ENCODE data around the gene SLC25A13. TPM values are rescaled to one million over a fixed set of nuclear protein-coding genes. Genes with fewer than 3 reads are reported as not detected.
"Not testable (repeated sequence)": the region's sequence is repeated elsewhere in the genome, so short reads cannot be mapped to it uniquely, and the experiment has no call there.

The SLC25A13 gene
- total and polyA plus RNA-seq, 2 of the 8 experiments (the other 6 are each of a cell fraction or from before 2014, with no cell fraction given): 30.8 to 85.4 TPM

GRCh38 chr7:96297446-96297845, 24.5 kb downstream of the SLC25A13 start:
- H3K79me2 ChIP-seq (ENCODE audit: control insufficient read depth in 1 of 2, insufficient read depth in 2 of 2, low read length in 2 of 2): peaks cover 0 to 39% of the 10 kb centered on the region in 2 experiments; a peak in 3 of 4 replicates
- H3K27ac ChIP-seq (ENCODE audit: low read depth, low read length); H3K23ac ChIP-seq (ENCODE audit: insufficient read length); H2AK5ac ChIP-seq (ENCODE audit: low read depth, low read length); H4K91ac ChIP-seq (replicated peaks; ENCODE audit: insufficient read length, low read length); H3K79me1 ChIP-seq (ENCODE audit: low read depth, low read length); H2AFZ ChIP-seq (ENCODE audit: low read length); H3K4me3 ChIP-seq (ENCODE audit: extremely low read depth in 1 of 4, insufficient read depth in 2 of 4, low read depth in 3 of 4, low read length in 4 of 4); FAIRE-seq; H2BK20ac ChIP-seq (ENCODE audit: low read length); H3K18ac ChIP-seq (ENCODE audit: extremely low read depth, low read length); H3K23me2 ChIP-seq (ENCODE audit: low read depth, low read length); H3K27me3 ChIP-seq (replicated peaks in 1 of 4; ENCODE audit: control insufficient read depth in 3 of 4, extremely low read depth in 1 of 4, insufficient read depth in 3 of 4, low read length in 3 of 4); H3K4me2 ChIP-seq (ENCODE audit: insufficient read depth in 1 of 2, low read depth in 2 of 2, low read length in 2 of 2); H3K9me3 ChIP-seq (ENCODE audit: insufficient read depth in 2 of 2, low read depth in 1 of 2, low read length in 1 of 2); H4K20me1 ChIP-seq (replicated peaks in 1 of 2; ENCODE audit: control insufficient read depth in 1 of 2, insufficient read depth in 2 of 2, low read length in 2 of 2); H2BK15ac ChIP-seq (ENCODE audit: low read length); H4K5ac ChIP-seq (ENCODE audit: insufficient read length, low read depth, low read length); H4K8ac ChIP-seq (ENCODE audit: extremely low read depth, insufficient read depth, low read length); H2BK12ac ChIP-seq (ENCODE audit: low read depth, low read length); H3K36me3 ChIP-seq (ENCODE audit: control insufficient read depth in 2 of 4, insufficient read depth in 4 of 4, low read length in 3 of 4); H2BK120ac ChIP-seq (replicated peaks; ENCODE audit: low read depth, low read length); H3K14ac ChIP-seq (ENCODE audit: insufficient read length); H3K4me1 ChIP-seq (replicated peaks in 1 of 4; ENCODE audit: control insufficient read depth in 3 of 4, insufficient read depth in 4 of 4, low read length in 3 of 4); DNase-seq (ENCODE audit: low read depth in 1 of 2, low spot score in 2 of 2); H3K9ac ChIP-seq (replicated peaks in 1 of 4; ENCODE audit: extremely low read depth in 1 of 4, low read depth in 3 of 4, low read length in 3 of 4); H2BK5ac ChIP-seq (ENCODE audit: low read depth, low read length); CTCF ChIA-PET (ENCODE audit: partially characterized antibody); H3K56ac ChIP-seq (replicated peaks; ENCODE audit: insufficient read length, low read depth, low read length); H3K4ac ChIP-seq (replicated peaks; ENCODE audit: insufficient read length, low read depth, low read length): not testable (repeated sequence)
- WGBS, 2 experiments (ENCODE audit: extremely low coverage in 1 of 2, insufficient coverage in 1 of 2, insufficient read length in 1 of 2, insufficient replicate concordance in 2 of 2, low coverage in 1 of 2, low lambda C conversion rate in 2 of 2, missing lambda C conversion rate in 1 of 2): 92% methylated on average over 5 of the region's 5 CpGs; no CpG with 5 or more reads in 1 of the 2 experiments
- POLR2A ChIA-PET (ENCODE audit: partially characterized antibody): interaction anchor here (1.4 kb wide), 1 partner anchor 10 kb away, joined by 4 read pairs; no protein-coding TSS in a partner anchor

- H3K79me1 ChIP-seq (ENCODE audit: low read depth, low read length); H2BK120ac ChIP-seq (replicated peaks; ENCODE audit: low read depth, low read length); DNase-seq (ENCODE audit: low read depth in 1 of 2, low spot score in 2 of 2); H4K5ac ChIP-seq (ENCODE audit: insufficient read length, low read depth, low read length); H4K20me1 ChIP-seq (replicated peaks in 1 of 2; ENCODE audit: control insufficient read depth in 1 of 2, insufficient read depth in 2 of 2, low read length in 2 of 2); POLR2A ChIA-PET (ENCODE audit: partially characterized antibody); H3K4me3 ChIP-seq (ENCODE audit: extremely low read depth in 1 of 4, insufficient read depth in 2 of 4, low read depth in 3 of 4, low read length in 4 of 4); H3K4ac ChIP-seq (replicated peaks; ENCODE audit: insufficient read length, low read depth, low read length); H3K27ac ChIP-seq (ENCODE audit: low read depth, low read length); H3K27me3 ChIP-seq (replicated peaks in 1 of 4; ENCODE audit: control insufficient read depth in 3 of 4, extremely low read depth in 1 of 4, insufficient read depth in 3 of 4, low read length in 3 of 4); H3K14ac ChIP-seq (ENCODE audit: insufficient read length); H3K9ac ChIP-seq (replicated peaks in 1 of 4; ENCODE audit: extremely low read depth in 1 of 4, low read depth in 3 of 4, low read length in 3 of 4); FAIRE-seq; H4K91ac ChIP-seq (replicated peaks; ENCODE audit: insufficient read length, low read length); H2BK12ac ChIP-seq (ENCODE audit: low read depth, low read length); H2BK20ac ChIP-seq (ENCODE audit: low read length); H3K36me3 ChIP-seq (ENCODE audit: control insufficient read depth in 2 of 4, insufficient read depth in 4 of 4, low read length in 3 of 4); H3K23me2 ChIP-seq (ENCODE audit: low read depth, low read length); CTCF ChIA-PET (ENCODE audit: partially characterized antibody); H3K23ac ChIP-seq (ENCODE audit: insufficient read length); H2AK5ac ChIP-seq (ENCODE audit: low read depth, low read length); H3K4me1 ChIP-seq (replicated peaks in 1 of 4; ENCODE audit: control insufficient read depth in 3 of 4, insufficient read depth in 4 of 4, low read length in 3 of 4); H3K9me3 ChIP-seq (ENCODE audit: insufficient read depth in 2 of 2, low read depth in 1 of 2, low read length in 1 of 2); H2AFZ ChIP-seq (ENCODE audit: low read length); H3K56ac ChIP-seq (replicated peaks; ENCODE audit: insufficient read length, low read depth, low read length); H2BK5ac ChIP-seq (ENCODE audit: low read depth, low read length); H4K8ac ChIP-seq (ENCODE audit: extremely low read depth, insufficient read depth, low read length); H3K4me2 ChIP-seq (ENCODE audit: insufficient read depth in 1 of 2, low read depth in 2 of 2, low read length in 2 of 2); H2BK15ac ChIP-seq (ENCODE audit: low read length); H3K18ac ChIP-seq (ENCODE audit: extremely low read depth, low read length): not testable (repeated sequence)
- peaks cover 0 to 11% of the 10 kb centered on the region in 2 experiments; a peak in 2 of 4 replicates for H3K79me2 ChIP-seq (ENCODE audit: control insufficient read depth in 1 of 2, insufficient read depth in 2 of 2, low read length in 2 of 2)
- 94% methylated on average over 4 of the region's 4 CpGs; no CpG with 5 or more reads in 1 of the 2 experiments for WGBS, 2 experiments (ENCODE audit: extremely low coverage in 1 of 2, insufficient coverage in 1 of 2, insufficient read length in 1 of 2, insufficient replicate concordance in 2 of 2, low coverage in 1 of 2, low lambda C conversion rate in 2 of 2, missing lambda C conversion rate in 1 of 2)
Observed at GRCh38 chr7:96293911-96294310, 28.0 kb downstream of the SLC25A13 start.

Data from H1 (cell line).